Gastrocnemius medialis (tissue), 4 donors: Measurements from ENCODE around the gene C12orf42.

Experiments used
- CTCF ChIP-seq, 5 experiments: fragments of 450-650 bp in 3 of 5; fragments of 200-600 bp in 2 of 5; sonication (generic) in 2 of 5; IDR thresholded peaks in 4 of 5; conservative IDR thresholded peaks in 1 of 5; 1 replicate in 4 of 5; 2 replicates in 1 of 5; pipeline ENCODE4 v1.5.1; 2016 to 2019; ENCODE audit warnings: antibody characterized with exemption in 5 of 5, mild to moderate bottlenecking in 3 of 5, moderate library complexity in 3 of 5
- POLR2A ChIP-seq, 2 donors: fragments of 450-650 bp; IDR thresholded peaks; one replicate each; pipeline ENCODE4 v1.6.1; 2017; ENCODE audit warnings: antibody characterized with exemption in 2 of 2, mild to moderate bottlenecking in 2 of 2, moderate library complexity in 2 of 2

GRCh38 chr12:103457471-103457870 lies 38.3 kb downstream of the C12orf42 start:
- TF ChIP-seq CTCF (IDR thresholded peaks at IDR 0.05 in 4 of 5, conservative IDR thresholded peaks at IDR 0.05 in 1 of 5) (no peak), POLR2A (IDR thresholded peaks at IDR 0.05) (no peak)
